Hematopoietic multipotent progenitor cell (in vitro differentiated cells): ENCODE data around the gene VEGFC. TPM values are rescaled to one million over a fixed set of nuclear protein-coding genes. Genes with fewer than 3 reads are reported as not detected.

Source experiments
- DNase-seq, 3 donors: peaks; one replicate each; pipeline ENCODE4 v3.0.0-alpha.2; 2011 to 2015; ENCODE audit warnings: low read depth in 2 of 3, low spot score in 2 of 3
- total RNA-seq: library from RNA; depleted of rRNA; stranded (reverse); fragments of >200 nt; gene quantifications from one replicate; pipeline ENCODE4 v1.2.3, GENCODE V29; 2012

VEGFC gene
- total RNA-seq, 1 donor, result not detected

DNA sequence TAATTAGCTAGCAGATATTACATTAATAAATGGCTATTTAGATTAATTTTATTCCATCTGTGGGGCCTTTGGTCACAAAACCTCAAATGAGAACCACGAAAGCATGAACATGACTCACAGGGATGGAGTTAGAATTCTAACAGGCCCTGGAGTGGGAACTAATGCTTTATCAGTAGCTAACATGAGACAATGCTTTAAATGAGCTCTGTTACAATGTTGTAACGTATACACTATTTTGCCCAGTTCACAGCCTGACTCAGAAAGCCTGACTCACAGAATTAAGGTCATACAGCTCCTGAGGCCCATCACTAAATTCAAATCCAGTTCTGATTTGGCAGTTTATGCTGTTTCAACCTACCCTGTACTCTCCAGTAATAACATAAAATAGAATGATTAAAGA, 23.2 kb downstream of the VEGFC start:
- no peak for DNase-seq

GRCh38 chr4:176767183-176767582, 25.5 kb downstream of the VEGFC start:
- no peak for DNase-seq

DNA sequence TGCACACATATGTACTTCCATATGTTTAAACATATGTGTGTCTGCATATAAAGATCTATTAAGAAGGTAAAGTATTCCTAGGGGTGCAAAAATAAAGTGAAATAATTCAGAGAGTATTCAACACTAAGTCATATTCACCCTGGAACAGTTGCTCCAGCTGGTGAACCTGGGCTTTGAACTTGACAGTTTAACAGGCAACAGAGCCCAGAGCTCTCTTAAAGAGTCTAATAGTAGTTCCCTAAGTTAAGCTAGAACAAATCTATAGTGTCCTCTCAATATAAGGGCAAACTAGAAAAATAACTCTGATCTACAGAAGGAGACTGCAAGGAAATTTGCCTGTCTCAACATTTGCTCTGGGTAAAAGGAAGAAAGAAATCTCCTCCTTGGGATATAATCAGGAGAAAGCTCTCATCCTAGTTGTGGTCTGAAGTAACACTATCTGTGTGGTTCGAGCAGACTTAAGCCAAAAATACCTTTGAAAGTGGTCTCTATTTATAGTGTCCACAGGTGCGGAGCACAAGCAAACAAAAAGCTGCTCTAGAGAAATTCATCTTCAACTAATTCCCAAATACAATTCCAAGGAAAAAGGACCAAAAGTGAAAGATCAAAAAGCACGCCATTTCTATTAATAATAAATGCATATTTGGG, 29.9 kb downstream of the VEGFC start:
- no peak for DNase-seq

DNA sequence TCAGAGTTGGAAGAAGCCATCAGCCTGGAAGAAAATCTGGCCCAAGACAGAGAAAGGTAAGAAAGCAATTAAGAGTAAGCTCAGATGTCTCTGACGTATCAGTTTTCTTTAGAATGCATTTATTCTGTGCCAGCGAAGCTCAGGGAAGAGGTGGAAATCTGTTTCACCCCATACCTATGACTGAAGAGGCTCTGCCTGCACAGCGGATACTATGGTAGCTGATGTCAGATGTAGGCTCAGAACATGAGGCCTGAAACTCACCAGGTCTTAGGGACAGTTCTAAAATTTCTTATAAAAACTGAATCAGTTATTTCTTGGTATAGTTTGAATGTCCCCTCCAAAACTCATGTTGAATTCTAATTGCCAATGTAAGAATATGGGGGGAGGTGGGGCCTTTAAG, 30.9 kb downstream of the VEGFC start:
- DNase-seq, result no peak

GRCh38 chr4:176760471-176760870, 32.3 kb downstream of the VEGFC start:
- DNase-seq, result no peak

DNA sequence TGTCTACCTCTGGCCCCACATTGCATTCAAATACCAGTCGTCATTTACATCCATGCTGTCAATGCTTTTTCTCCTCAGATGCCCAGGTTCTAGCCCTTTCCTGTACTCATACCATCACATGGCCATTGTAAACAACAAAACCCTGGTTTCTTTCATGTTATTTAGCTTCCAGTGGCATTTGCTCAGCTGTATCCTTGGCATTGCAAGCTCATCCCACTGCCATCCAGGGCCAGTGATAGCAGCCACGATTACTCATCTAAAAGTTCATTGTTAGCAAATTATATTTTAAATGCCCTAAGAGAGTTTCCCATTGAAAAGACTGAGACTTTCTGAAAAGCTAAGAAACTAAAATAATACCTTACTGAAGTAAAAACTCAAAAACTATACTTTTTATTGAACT, 34.0 kb downstream of the VEGFC start:
- DNase-seq, result no peak

DNA sequence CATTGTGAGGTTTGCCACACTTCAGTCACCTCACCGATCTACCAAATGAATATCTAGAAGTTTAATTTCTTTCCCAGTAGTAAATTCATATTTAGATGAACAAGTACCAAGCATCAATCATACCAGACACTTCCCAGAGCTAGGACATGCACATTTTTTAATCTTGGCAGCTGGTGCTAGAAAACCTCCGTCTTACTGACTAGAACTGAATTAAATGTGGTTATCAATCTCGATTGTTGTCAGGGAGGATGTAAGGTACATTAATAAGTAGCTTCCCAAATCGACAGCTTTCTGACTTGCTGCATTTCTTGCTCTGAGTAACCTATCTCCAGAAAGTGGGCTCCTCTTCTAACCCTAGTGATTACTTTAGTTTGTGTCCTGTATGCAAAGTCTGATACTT, 34.4 kb downstream of the VEGFC start:
- no peak for DNase-seq

DNA sequence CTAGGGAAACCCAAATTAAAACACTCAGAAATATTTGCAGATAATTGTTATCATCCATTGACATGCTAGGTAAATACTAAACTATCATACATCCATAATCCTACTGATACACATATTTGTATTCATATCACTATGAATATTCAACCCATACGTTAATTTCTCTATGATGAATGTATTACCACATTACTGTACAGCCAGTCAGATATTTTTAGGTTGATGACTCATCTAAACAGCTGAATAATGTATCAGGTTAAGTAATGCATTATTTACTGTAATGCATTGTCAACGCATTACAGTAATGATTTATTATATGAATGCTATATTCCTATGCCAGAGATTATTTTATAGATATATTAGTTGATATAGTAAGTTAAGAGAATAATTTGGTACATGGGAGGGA, 37.1 kb downstream of the VEGFC start:
- DNase-seq, result no peak

- no peak for DNase-seq
Observed at GRCh38 chr4:176755001-176755400, 37.7 kb downstream of the VEGFC start.

DNA sequence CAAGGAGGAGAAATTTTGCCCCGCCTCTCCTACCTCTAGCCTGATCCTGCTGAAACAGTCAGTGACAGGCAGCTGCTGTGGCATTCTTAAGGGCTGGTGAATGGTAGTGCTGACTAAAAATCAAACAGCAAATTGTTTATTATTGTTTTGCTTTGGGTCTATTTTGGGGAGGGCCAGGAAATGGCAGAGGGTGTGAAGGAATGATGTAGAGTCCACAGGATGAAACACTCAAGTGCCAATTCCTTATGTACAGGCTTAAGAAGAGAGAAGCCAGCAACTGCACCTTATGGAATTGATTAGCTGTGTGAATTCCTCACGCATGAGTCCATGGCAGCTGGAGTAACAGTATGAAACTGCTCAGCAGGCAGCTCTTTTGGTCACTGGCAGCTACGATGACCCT, 39.7 kb downstream of the VEGFC start:
- no peak for DNase-seq

- DNase-seq, result no peak
Observed at GRCh38 chr4:176752191-176752749, 40.5 kb downstream of the VEGFC start.

DNA sequence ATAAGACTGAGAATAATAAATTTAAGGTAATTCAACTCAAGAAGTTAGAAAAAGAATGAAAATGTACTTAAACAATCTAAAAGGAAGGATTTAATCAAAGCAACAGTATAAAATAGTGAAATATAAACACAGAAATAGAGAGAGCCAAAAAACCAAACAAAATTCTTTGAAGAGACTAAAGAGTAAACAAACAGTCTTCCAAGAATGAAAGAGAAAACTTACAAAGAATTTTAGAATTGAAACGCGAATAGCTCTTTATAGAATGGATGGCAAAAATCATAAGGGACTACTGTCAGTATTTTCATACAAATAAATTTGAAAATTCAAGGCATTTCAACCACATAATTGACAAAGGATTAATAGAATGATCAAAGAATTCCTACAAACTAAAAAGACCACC, 41.7 kb downstream of the VEGFC start:
- no peak for DNase-seq

DNA sequence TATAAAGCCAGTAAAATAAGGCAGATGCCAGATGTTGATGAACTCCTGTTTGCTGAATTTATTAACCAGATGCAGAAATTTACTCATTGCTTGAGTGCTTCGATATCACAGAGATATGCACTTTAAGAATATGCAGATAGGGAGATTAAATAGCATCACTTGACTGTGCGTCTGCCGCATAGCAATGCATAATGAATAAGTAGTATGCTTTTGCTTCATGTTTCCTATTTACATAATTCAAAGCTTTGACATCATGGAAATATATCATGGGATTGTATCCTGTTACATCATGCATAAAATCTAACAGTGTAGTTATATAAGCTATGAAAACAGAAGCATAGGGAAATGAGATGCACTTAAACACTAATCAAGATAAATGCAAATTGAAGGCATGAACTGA, 45.9 kb downstream of the VEGFC start:
- DNase-seq, result no peak

GRCh38 chr4:176745902-176746301, 46.8 kb downstream of the VEGFC start:
- no peak for DNase-seq

- DNase-seq, result no peak
Observed at GRCh38 chr4:176744091-176744490, 48.6 kb downstream of the VEGFC start.

- no peak for DNase-seq
Observed at GRCh38 chr4:176742211-176742610, 50.5 kb downstream of the VEGFC start.

DNA sequence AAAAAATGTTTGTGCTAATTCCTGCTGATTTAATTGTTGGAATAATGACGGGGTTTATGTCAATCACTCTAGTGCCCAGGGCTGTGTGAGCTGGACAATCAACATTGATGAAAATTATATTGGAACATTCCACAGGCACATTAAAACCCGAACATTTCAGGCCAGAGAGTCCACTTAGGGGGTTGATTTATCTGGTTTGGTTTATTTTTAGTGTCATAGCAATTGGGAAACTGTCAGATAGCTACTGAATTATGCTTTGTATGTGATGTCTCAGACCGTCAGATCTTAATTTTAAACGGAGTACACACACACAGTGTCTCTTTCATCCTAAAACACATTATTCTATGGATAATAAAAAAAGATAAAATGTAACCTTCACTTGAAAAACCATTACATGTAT, 51.5 kb downstream of the VEGFC start:
- no peak for DNase-seq

GRCh38 chr4:176735300-176735699, 57.4 kb downstream of the VEGFC start:
- DNase-seq, result no peak

- DNase-seq, result no peak
Observed at GRCh38 chr4:176734461-176734860, 58.3 kb downstream of the VEGFC start.

GRCh38 chr4:176729489-176729888, 63.2 kb downstream of the VEGFC start:
- no peak for DNase-seq

GRCh38 chr4:176726803-176727202, 65.9 kb downstream of the VEGFC start:
- no peak for DNase-seq

GRCh38 chr4:176721459-176721858, 71.3 kb downstream of the VEGFC start:
- no peak for DNase-seq

GRCh38 chr4:176718881-176719280, 73.8 kb downstream of the VEGFC start:
- DNase-seq, result no peak
